Activated CD8-positive, alpha-beta memory T cell treated with anti-CD3 and anti-CD28 coated beads, Interleukin-2, amount 50 U/mL, for 4 hours (primary cell): Measurements from ENCODE around the gene DNM2.

Experiments used
- DNase-seq: peaks from one replicate; pipeline ENCODE4 v3.0.0-alpha.2; 2020

The DNM2 gene

GRCh38 chr19:10691178-10691881 is 26.5 kb upstream of the DNM2 start:
- DNase-seq, result no peak

GRCh38 chr19:10691883-10692282 is 26.0 kb upstream of the DNM2 start:
- DNase-seq, result no peak

DNA sequence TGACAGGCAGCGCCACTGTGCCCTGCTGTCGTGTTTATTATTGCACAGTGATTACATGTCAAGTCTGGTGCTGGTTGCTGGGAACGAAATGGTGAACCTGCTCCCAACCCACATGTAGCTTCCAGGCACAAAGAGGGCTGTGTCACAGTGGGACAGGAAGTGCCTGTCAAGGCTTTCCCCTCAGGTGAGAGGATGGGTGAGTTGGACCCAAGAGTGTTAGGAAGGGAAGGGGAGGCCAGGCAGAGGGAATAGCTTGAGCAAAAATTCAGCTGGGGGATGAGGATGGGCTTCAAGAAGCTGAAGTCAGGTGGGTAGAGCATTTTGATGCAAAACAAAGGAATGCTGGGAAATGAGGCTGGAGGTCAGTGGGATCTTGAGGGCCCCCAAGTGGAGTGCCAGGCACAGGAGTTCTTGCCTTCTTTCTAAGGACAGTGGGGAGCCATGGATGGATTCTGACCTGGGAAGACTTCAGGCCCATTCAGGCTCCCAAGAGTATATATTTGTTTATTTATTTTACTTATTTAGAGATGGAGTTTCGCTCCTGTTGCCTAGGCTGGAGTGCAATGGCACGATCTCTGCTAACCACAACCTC is 25.1 kb upstream of the DNM2 start:
- DNase-seq, result no peak

DNA sequence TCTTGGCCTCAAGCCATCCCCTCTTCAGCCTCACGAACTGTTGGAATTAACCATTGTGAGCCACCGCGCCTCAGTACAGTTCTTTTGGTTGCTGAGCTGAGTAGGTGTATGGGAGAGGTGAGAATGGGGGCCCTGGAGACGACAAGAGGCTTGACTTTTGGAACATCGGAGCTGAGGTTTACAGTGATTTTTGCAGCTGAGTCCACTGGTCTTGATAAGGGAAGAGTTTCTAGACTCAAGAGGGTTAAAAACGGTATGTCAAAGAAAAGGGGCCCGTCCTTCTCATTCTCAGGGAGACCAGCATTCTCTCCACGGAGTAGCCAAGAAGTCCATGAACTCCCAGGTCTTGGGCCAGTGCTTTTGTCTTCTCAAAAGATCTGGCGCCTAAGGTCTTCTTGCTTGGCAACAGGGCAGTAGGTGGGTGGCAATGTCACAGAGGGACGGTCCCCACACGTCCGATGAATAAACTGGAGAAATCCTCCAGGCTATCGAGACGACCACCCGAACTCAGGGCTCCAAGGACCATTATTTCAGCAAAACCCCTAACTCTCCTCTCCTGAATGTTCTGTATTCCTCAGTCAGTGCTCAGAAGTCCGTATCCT is 23.1 kb upstream of the DNM2 start:
- DNase-seq, result no peak

DNA sequence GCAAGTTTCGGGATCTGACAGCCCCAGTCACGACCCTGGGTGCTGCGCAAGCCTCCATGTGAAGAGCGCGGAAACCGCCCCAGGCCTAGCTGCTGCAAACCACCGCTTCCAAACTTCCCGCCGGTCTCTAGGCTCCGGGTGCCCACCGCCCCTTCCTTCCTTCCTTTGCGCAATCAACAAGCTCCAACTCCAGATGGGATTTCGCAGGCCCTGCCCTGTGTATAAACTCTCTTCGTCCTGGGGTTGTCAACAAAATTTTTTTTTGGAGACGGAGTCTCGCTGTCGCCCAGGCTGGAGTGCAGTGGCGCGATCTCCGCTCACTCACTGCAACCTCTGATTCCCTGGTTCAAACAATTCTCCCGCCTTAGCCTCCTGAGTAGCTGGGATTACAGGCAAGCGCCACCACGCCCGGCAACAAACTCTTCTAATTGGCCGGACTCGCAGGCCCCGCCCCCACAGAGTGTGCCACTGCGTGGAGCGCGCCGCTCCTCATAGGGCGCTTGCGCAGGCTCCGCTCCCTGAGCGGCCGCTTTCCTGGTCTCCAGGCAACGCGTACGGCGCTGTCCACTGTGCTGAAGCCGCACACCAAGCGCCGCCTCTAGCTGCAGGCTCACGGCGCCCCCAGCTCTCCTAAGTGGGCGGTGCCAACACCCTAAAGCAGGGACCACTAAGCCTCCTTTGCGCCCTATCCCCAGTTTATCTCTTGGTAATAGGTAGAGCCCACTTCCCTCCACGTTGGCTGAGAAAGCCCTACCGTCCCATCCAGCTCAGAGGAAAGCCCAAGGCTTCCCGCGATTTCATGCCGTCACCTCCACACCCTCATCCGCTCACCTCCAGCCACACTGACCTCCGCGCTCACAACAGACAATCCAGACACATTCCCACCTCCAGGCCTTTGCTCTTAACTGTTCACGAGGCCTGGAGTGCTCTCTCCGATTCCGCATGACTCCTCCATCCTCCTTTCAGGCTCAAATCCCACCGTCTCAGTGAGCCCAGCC is 22.2 kb upstream of the DNM2 start:
- peak; percentile 83 for DNase-seq

DNA sequence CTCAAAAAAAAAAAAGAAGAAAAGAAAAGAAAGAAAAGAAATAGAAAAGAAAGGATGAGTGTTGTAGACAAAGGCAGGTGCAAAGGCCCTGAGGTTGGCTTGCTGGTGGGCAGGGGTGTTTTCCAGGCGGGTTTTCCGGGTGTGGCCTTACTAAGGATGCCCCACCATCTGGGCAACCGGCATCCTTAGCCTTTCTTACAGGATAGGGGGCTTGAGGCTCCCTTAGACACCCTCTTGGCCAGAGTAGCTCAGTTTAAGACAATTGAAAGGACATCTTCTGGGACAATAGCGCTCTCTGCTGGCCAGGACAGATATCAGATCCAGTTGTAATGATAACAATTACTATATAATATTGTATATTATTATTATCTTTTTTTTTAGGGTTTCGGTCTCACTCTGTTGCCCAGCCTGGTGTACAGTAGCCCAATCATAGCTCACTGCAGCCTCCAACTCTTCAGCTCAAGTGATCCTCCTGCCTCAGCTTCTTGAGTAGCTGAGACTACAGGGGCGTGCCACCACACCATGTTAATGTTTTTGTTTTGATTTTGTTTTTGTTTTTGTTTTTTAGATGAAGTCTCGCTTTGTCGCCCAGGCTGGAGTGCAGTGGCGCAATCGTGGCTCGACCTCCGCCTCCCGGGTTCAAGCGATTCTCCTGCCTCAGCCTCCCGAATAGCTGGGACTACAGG is 18.1 kb upstream of the DNM2 start:
- DNase-seq, result peak; percentile 71

DNA sequence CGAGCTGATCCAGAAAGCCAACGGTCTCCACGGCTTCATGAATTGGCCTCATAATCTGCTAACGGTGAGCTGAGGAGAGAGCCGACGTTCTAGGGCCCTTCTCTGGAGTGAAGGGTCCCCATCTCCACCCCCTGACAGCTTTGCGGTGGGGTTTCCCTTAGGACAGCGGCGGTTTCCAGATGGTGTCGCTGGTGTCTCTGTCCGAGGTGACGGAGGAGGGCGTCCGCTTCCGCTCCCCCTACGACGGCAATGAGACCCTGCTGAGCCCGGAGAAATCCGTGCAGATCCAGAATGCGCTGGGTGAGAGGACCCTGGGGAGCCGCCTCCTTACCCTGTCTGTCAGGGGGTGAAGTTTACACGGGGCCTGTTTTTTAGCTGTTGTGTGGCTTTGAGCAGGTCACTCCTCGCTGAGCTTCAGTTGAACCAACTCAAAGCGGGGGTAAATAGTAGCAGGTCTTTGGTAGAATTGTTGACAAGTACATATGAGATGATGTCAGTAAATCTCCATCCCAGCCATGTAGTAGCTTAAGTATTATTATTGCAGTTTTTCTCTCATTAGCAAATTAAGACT is 15.8 kb upstream of the DNM2 start:
- DNase-seq, result no peak

DNA sequence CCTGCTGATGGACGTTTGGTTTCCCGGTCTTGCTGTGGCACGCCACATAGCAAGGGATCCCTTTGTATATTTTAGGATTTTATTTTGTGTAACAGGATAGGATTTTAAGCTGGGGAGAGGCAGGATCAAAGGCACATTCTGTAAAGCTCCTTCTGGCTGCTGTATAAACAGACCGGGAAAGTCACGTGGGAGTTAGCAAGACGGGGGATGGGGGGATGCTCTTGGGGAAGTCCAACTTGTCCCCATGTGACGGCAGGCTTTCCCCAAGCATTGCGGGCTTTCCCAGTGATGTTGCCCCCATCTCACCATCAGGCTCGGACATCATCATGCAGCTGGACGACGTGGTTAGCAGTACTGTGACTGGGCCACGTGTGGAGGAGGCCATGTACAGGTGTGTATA is 10.9 kb upstream of the DNM2 start:
- no peak for DNase-seq

DNA sequence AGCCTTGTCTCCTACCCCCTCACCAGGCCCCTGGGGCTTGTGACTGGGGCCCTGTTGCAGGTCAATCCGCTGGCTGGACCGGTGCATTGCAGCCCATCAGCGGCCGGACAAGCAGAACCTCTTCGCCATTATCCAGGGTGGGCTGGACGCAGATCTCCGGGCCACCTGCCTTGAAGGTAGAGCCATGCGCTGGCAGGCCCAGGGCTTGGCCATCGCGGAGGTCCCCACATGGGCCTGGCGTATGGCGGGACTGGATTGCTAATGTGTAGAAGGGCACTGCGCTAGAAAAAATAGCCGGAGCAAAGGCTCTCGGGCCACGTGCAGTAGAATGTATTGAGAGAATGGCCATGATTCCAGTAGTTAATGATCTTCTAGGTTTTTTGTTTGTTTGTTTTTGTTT is 10.4 kb upstream of the DNM2 start:
- DNase-seq, result no peak

GRCh38 chr19:10708291-10708690 is 9.6 kb upstream of the DNM2 start:
- no peak for DNase-seq

DNA sequence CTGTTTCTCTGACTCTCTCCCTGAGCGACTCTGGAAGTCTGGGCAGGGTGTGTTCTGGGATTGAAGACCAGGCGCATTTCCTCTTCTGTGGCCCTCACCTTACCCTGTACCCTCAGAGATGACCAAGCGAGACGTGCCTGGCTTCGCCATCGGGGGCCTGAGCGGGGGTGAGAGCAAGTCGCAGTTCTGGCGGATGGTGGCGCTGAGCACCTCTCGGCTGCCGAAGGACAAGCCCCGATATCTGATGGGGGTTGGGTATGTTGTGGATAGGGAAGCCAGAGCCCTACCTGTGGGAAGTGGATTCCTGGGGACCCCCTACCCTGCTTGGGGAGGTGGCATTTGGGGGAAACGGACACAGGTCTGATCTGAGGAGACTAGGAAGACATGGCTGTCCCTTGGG is 5.8 kb upstream of the DNM2 start:
- DNase-seq, result no peak

DNA sequence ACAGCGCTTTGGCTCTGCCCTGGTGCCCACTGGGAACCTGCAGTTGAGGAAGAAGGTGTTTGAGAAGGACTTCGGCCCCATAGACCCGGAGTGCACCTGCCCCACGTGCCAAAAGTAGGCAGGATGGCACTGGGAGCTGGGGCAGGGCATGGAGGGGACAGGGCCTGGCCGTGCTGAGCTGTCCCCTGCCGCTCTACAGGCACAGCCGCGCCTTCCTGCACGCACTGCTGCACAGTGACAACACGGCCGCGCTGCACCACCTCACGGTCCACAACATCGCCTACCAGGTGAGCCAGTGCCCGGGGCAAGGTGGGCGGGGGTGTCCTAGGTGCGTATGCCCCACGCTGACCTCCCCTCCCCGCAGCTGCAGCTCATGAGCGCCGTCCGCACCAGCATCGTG is 5.1 kb upstream of the DNM2 start:
- no peak for DNase-seq

DNA sequence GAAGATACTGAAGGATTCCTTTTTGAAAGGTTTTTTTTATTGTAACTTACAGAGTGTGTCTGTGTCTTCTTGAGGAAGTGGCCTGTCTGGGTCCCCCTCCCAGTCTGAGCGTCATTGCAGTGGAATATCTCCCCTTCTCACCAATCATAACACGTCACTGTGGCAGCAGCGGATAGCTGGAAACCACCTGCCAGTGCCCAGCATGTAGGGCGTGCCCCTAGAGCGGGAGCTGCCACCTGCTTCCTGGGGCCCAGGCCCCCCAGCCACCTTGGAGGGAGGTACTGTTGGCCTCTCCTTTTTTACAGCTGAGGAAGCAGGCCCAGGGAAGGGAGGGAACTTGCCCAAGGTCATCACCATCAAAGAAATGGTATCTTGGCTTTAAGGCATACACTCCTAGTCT is 4.6 kb upstream of the DNM2 start:
- DNase-seq, result no peak

DNA sequence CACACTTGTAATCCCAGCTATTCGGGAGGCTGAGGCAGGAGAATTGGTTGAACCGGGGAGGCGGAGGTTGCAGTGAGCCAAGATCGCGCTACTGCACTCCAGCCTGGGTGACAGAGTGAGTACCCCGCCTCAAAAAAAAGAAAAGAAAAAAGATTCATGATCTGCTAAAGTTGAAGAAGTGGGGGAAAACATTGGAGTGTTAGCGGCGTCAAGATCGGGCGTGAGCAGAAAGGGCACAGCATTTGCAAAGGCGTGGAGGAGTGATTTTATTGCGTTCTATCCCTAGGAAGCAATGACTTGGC is 874 bp upstream of the DNM2 start:
- no peak for DNase-seq

- peak; percentile 57 for DNase-seq
Measured at GRCh38 chr19:10718205-10719196, 622 bp downstream of the DNM2 start.

DNA sequence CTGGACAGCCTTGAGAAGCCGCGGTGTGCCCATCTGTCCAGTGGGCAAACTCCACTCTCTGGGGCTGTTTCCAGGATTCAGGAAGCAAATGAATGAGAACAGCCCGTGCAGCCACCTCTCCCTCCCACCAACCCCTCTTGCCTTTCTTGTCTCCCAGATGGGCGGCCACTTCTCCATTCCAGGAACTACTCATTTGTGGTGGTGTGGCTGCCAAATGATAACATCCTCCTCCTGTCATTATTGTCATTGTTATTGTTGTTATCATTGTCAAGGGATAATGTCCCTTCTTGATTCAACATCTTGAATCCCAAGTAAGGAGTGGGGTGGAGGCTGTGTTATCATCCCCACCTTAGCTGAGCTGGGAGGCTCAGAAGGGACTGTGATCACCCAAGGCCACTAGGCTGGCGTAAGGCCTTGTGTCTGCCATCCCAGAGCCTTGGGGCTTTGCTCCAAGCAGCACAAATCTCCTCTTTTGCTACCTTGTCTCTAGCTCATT is 1.6 kb downstream of the DNM2 start:
- no peak for DNase-seq

GRCh38 chr19:10720607-10721125 is 2.8 kb downstream of the DNM2 start:
- DNase-seq, result no peak

DNA sequence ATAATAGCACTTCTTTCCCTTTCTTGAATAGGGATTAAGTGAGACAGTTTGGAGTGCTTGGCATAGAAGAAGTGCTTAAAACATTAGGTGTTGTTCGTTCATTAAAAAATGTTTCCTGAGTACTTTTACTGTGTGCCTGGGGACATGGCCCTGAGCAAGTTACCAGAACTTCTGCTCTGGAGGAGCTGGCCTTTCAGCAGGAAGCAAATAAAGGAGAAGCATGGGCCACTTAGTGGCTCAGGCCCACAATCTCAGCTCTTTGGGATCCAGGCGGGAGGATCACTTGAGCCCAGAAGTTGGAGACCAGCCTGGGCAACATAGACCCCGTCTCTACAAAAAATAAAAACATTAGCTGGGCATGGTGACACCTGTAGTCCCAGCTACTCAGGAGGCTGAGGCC is 5.7 kb downstream of the DNM2 start:
- DNase-seq, result no peak

DNA sequence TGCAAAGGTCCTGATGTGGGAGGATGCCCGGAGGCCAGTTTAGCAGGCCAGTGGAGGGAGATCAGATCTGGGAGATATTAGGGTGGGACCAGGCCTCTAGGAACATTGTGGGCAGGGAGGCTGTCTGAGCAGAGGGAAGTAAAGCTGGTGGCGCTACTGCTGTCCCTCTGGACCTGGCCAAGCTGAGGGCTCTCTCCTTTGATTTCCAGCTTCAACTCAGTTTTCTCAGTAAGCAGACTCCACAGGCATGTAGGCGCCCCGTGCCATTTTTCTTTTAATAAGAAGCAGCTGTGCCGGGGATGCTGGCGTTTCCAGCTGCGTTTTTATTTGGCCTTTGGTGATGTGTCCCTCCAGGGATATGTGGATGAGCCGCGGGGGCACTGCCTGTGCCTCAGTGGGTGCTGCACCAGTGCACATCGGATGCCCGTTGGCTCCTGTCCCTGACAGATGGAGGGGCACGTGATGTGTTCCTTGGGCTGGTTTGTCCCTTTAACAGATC is 6.7 kb downstream of the DNM2 start:
- DNase-seq, result no peak

GRCh38 chr19:10725415-10725814 is 7.5 kb downstream of the DNM2 start:
- DNase-seq, result no peak

DNA sequence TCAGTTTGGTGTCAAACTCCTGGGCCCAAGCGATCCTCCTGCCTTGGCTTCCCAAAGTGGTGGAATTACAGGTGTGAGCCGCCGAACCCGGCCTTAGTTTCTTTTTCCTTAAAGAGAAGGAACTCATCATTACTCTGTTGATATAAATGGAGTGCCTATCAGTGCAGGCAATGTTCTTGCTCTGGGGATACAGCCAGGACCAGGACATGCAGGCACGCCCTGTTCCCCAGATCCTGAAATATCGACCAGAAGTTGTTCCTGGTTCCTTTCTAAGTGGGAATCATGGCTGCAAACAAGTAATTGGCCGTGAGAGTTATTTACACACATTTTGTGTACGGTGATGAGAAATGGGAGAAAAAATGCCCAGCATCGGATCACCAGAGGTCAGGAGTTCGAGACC is 8.4 kb downstream of the DNM2 start:
- no peak for DNase-seq
